Ishikawa (cell line): ENCODE results near the gene SH3PXD2A.

Experiments
- CEBPB ChIP-seq: IDR thresholded peaks from 2 replicates; pipeline ENCODE4 v1.6.1; 2012
- CREB1 ChIP-seq: IDR thresholded peaks from 2 replicates; pipeline ENCODE4 v1.6.1; 2012; ENCODE audit warnings: low read depth
- EGR1 ChIP-seq: IDR thresholded peaks from 2 replicates; pipeline ENCODE4 v1.6.1; 2012
- EP300 ChIP-seq: IDR thresholded peaks from 2 replicates; pipeline ENCODE4 v1.6.1; 2012; ENCODE audit warnings: borderline replicate concordance
- FOXM1 ChIP-seq: IDR thresholded peaks from 2 replicates; pipeline ENCODE4 v1.6.1; 2012; ENCODE audit warnings: low read depth, borderline replicate concordance
- NFIC ChIP-seq: IDR thresholded peaks from 2 replicates; pipeline ENCODE4 v1.6.1; 2012
- RAD21 ChIP-seq: IDR thresholded peaks from 2 replicates; pipeline ENCODE4 v1.6.1; 2012; ENCODE audit warnings: low read depth
- TAF1 ChIP-seq: IDR thresholded peaks from 2 replicates; pipeline ENCODE4 v1.6.1; 2012; ENCODE audit warnings: low read depth, mild to moderate bottlenecking
- TCF12 ChIP-seq: IDR thresholded peaks from 2 replicates; pipeline ENCODE4 v1.6.1; 2012; ENCODE audit warnings: low read depth
- TEAD4 ChIP-seq: IDR thresholded peaks from 2 replicates; pipeline ENCODE4 v1.6.1; 2012
- YY1 ChIP-seq: IDR thresholded peaks from 2 replicates; pipeline ENCODE4 v1.6.1; 2012; ENCODE audit warnings: low read depth
- ZBTB7A ChIP-seq: IDR thresholded peaks from 2 replicates; pipeline ENCODE4 v1.6.1; 2012; ENCODE audit warnings: low read depth
- TF ChIP-seq, protein P1 (sequence below): IDR thresholded peaks from 2 replicates; pipeline ENCODE4 v1.6.1; 2012; ENCODE audit warnings: low read depth, mild to moderate bottlenecking
- TF ChIP-seq, protein P2 (sequence below): IDR thresholded peaks from 2 replicates; pipeline ENCODE4 v1.6.1; 2012
- TF ChIP-seq, protein P3 (sequence below): IDR thresholded peaks from 2 replicates; pipeline ENCODE4 v1.6.1; 2012

Gene SH3PXD2A

DNA sequence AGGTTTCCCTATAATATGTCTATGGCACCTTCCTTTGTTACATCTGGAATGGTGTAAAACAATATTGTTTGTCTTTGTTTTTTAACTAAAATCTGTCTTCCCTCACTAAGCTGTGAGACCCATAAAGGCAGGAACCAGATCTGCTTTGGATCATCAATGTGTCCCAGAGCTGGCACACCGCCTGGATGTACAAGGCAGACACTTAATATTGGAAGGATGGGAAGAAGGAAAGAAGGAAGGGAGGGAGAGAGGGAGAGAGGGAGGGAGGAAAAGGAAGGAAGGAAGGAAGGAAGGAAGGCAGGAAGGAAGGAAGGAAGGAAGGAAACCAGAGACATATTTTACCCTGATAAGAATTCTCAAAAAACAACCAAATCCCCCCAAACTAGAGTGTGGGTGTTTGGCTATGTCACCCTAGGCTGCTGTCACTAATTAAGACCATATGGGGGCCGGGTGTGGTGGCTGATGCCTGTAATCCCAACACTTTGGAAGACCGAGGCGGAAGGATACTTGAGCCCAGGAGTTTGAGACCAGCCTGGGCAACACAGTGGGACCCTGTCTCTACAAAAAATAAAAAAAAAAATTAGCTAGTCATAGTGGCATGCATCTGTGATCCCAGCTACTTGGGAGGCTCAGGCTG is 59.6 kb downstream of the SH3PXD2A start:
- TF ChIP-seq FOXM1, result no peak
- TF ChIP-seq, protein P1, sequence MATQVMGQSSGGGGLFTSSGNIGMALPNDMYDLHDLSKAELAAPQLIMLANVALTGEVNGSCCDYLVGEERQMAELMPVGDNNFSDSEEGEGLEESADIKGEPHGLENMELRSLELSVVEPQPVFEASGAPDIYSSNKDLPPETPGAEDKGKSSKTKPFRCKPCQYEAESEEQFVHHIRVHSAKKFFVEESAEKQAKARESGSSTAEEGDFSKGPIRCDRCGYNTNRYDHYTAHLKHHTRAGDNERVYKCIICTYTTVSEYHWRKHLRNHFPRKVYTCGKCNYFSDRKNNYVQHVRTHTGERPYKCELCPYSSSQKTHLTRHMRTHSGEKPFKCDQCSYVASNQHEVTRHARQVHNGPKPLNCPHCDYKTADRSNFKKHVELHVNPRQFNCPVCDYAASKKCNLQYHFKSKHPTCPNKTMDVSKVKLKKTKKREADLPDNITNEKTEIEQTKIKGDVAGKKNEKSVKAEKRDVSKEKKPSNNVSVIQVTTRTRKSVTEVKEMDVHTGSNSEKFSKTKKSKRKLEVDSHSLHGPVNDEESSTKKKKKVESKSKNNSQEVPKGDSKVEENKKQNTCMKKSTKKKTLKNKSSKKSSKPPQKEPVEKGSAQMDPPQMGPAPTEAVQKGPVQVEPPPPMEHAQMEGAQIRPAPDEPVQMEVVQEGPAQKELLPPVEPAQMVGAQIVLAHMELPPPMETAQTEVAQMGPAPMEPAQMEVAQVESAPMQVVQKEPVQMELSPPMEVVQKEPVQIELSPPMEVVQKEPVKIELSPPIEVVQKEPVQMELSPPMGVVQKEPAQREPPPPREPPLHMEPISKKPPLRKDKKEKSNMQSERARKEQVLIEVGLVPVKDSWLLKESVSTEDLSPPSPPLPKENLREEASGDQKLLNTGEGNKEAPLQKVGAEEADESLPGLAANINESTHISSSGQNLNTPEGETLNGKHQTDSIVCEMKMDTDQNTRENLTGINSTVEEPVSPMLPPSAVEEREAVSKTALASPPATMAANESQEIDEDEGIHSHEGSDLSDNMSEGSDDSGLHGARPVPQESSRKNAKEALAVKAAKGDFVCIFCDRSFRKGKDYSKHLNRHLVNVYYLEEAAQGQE, result no peak
- TF ChIP-seq EGR1, result no peak
- no peak for TF ChIP-seq ZBTB7A
- TF ChIP-seq, protein P2, sequence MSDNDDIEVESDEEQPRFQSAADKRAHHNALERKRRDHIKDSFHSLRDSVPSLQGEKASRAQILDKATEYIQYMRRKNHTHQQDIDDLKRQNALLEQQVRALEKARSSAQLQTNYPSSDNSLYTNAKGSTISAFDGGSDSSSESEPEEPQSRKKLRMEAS, result no peak
- TF ChIP-seq, protein P3, sequence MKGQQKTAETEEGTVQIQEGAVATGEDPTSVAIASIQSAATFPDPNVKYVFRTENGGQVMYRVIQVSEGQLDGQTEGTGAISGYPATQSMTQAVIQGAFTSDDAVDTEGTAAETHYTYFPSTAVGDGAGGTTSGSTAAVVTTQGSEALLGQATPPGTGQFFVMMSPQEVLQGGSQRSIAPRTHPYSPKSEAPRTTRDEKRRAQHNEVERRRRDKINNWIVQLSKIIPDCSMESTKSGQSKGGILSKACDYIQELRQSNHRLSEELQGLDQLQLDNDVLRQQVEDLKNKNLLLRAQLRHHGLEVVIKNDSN, result no peak
- TF ChIP-seq CEBPB, result no peak
- no peak for TF ChIP-seq YY1
- TF ChIP-seq TEAD4, result no peak
- TF ChIP-seq NFIC, result no peak
- TF ChIP-seq CREB1, result no peak
- no peak for TF ChIP-seq EP300
- TF ChIP-seq TAF1, result no peak
- no peak for TF ChIP-seq RAD21
- TF ChIP-seq TCF12, result no peak

DNA sequence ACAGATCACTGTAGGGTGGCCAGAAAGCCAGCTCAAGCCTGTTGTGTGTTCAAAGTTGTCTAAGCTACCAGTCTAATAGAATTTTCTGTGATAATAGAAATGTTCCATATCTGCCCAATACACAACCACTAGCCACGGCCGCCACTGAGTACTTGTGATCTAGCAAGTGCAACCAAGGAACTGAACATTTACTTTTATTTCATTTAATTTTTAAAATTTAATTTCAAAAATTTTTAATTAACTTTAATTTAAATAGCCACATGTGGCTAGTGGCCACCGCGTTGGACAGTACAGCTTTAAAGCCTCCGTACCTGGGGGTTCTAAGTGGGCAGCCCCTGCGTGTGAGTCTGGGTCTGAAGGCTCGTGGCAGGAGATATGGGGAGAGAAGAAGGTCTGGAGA is 60.4 kb downstream of the SH3PXD2A start:
- TF ChIP-seq TEAD4 (no peak), ZBTB7A (no peak), RAD21 (no peak), FOXM1 (no peak), CREB1 (no peak), CEBPB (no peak), TCF12 (no peak), EP300 (no peak), EGR1 (no peak), YY1 (no peak), NFIC (no peak), TAF1 (no peak)
- TF ChIP-seq, protein P1, result no peak
- TF ChIP-seq, protein P2, result no peak
- TF ChIP-seq, protein P3, result no peak

DNA sequence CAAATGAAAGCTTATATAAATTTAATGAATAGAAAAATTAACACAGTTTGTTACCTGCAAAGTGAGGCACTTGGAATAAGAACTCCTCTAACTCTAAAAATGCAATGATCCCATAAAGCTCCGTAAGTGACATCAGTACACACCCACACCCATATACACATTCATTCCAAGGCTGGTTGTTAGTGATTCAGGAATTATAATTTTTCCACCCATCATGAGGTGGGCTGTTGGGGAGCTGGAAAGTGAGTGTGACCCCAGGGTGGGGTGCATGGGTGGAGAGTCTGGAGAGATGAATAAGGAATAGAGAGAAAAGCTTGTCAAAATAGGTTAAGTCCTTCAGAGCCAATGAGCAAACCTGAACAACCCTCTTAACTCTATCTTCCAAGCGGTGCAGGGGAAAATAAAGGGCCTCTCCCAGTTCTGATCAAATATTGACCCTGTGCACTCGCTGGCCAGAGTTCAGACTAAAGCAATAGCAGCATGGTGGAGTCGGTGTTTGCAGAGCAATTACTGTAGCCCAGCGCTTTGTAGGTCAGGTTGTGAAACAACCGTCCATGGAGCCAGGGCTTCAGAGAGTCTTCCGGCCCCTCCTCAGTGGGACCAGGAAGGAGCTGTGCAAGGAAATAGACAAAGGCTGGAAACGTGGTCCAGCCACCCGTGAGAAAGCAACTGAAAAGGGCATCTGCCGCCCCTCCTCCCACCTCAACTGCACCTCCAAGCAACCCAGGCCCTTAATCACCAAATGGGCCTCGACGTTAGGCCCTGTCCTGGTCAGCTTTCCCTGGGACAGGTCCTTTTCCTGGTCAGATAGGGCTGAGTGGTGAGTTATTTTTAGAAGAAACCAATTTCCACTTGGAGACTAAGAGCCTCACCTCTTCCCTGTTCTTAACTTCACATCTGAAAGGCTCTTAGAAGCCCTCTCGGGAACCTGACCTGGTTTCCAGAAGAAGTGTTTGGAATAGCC is 61.2 kb downstream of the SH3PXD2A start:
- TF ChIP-seq, protein P2, result no peak
- TF ChIP-seq, protein P1, result no peak
- no peak for TF ChIP-seq ZBTB7A
- TF ChIP-seq CREB1, result no peak
- no peak for TF ChIP-seq EP300
- TF ChIP-seq CEBPB, result no peak
- no peak for TF ChIP-seq RAD21
- no peak for TF ChIP-seq EGR1
